Measurements from ENCODE around the gene FBN2. TPM values are rescaled to one million over a fixed set of nuclear protein-coding genes. Genes with fewer than 3 reads are reported as not detected.

The FBN2 gene
- total RNA-seq, 1 donor = 81.6 TPM

DNA sequence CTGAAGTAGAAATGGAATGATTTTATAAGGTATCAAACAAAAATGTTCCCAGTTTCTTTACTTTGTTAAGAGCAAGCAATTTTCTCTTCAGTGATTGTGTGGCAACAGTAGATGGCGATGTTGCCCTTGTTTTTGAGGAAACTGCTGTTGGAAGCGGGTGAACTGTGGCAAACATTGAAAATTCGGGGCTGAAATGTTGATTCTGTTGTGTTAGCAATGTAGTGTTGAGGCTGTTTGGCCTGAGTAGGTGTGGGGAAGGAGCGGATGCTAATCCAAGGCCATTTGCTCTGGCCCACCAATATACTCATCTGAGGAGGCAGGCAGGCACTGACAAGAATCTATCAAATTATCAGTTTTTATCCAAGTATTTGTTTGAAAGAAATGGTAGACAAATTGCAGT is 324.7 kb downstream of the FBN2 start:
- DNase-seq (ENCODE audit: low read depth) = peak; percentile 76
- TF ChIP-seq, protein P1, sequence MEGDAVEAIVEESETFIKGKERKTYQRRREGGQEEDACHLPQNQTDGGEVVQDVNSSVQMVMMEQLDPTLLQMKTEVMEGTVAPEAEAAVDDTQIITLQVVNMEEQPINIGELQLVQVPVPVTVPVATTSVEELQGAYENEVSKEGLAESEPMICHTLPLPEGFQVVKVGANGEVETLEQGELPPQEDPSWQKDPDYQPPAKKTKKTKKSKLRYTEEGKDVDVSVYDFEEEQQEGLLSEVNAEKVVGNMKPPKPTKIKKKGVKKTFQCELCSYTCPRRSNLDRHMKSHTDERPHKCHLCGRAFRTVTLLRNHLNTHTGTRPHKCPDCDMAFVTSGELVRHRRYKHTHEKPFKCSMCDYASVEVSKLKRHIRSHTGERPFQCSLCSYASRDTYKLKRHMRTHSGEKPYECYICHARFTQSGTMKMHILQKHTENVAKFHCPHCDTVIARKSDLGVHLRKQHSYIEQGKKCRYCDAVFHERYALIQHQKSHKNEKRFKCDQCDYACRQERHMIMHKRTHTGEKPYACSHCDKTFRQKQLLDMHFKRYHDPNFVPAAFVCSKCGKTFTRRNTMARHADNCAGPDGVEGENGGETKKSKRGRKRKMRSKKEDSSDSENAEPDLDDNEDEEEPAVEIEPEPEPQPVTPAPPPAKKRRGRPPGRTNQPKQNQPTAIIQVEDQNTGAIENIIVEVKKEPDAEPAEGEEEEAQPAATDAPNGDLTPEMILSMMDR (IDR thresholded peaks at IDR 0.05; ENCODE audit: insufficient read depth, low read depth, low read length) = peak; percentile 85
- H3K4me3 ChIP-seq (ENCODE audit: low read depth, low read length) = no peak overlapping the region

DNA sequence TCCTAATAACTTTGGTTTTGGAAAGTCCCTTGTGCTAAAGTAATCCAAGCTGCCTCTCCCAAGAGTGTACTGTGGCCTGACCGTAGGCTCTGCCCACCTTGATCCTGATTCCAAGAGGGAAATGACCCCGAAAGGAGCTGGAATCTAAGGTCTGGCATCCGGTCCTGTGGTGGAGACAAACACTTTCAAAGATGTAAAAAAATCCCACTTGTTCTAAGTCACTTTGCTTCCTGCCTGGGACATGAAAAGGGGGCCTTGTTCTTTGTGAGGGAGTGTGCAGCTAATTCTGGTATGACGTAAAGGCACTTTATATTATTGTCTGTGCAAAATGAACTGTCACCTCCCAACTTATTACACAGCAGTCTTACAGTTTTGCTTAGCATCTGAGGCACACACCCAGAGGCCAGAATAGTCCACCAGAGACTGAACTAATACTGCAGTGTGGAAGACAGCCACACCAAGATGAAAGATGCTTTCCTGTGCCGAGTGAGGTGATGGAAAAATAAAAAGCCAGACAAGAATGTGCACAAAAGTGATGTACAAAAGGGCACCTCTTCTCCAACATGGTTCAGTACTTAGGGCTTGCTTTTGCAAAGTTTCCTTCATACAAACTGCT is 325.7 kb downstream of the FBN2 start:
- TF ChIP-seq, protein P1 (IDR thresholded peaks at IDR 0.05; ENCODE audit: insufficient read depth, low read depth, low read length) = no peak
- no peak overlapping the region for H3K4me3 ChIP-seq (ENCODE audit: low read depth, low read length)
- no peak for DNase-seq (ENCODE audit: low read depth)

DNA sequence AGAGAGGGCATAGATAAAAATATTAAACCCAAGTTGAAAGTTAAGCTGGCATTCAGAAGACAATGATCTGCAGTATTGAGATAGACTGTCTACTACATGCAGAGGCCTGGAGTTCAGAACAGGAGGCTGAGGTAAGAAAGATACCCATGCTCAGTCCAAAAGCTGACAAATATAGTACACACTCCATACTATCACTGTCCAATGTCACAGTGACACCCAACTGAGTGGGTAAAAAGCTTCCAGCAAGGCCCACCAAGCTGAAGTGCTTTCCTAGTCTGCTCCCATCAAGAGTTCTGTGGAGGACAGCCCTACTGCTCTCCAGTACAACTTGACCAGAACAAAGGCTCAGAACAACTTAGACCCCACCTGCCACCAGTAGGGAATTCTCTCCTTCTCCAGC is 329.6 kb downstream of the FBN2 start:
- TF ChIP-seq, protein P1 (IDR thresholded peaks at IDR 0.05; ENCODE audit: insufficient read depth, low read depth, low read length) = no peak
- no peak for DNase-seq (ENCODE audit: low read depth)
- H3K4me3 ChIP-seq (ENCODE audit: low read depth, low read length) = no peak overlapping the region

Small RNAs within 50 kb of the gene (small RNA-seq; reads per million reads assigned to genes)
- gene RF00019 = not detected
